ENCODE data around the gene SPAG17.

- no peak for TF ChIP-seq CTCF (IDR thresholded peaks at IDR 0.05; ENCODE audit: insufficient read depth, low read length, poor library complexity, severe bottlenecking)
- no peak for TF ChIP-seq EZH2phosphoT487 (conservative IDR thresholded peaks at IDR 0.05; ENCODE audit: low read length)
These were observed 265.7 kb downstream of the SPAG17 start for GRCh38 chr1:117919376-117919775.
